SU-DHL-6 (cell line): ENCODE results near the gene FLNB.

ENCODE experiments used
- H2AFZ ChIP-seq: fragments of 200-600 bp; sonication (generic); 2 replicates; pipeline ENCODE4 v1.6.1; 2014; ENCODE audit warnings: low read depth, mild to moderate bottlenecking, moderate library complexity, mixed read lengths, antibody characterized with exemption, low read length; ENCODE audit not compliant: severe bottlenecking
- H3F3A ChIP-seq: fragments of 200-600 bp; shearing (Covaris generic); 2 replicates; pipeline ENCODE4 v1.6.0; 2016; ENCODE audit warnings: antibody characterized with exemption, mild to moderate bottlenecking; ENCODE audit not compliant: insufficient read depth
- H3K27ac ChIP-seq: fragments of 200-600 bp; sonication (generic); 2 replicates; pipeline ENCODE4 v1.5.1; 2016; ENCODE audit warnings: low read depth, mild to moderate bottlenecking, low read length, moderate library complexity, mixed read lengths
- H3K27me3 ChIP-seq: fragments of 200-600 bp; sonication (generic), shearing (Covaris generic); 2 replicates; pipeline ENCODE4 v1.6.0; 2014; ENCODE audit warnings: mild to moderate bottlenecking, low read length
- H3K36me3 ChIP-seq: fragments of 200-600 bp; sonication (generic); 2 replicates; pipeline ENCODE4 v1.6.1; 2014; ENCODE audit warnings: mild to moderate bottlenecking, low read length, mixed read lengths
- H3K4me2 ChIP-seq: fragments of 300-600, 200-600 bp; shearing (Covaris generic), sonication (generic); 2 replicates; pipeline ENCODE4 v1.6.0; 2014; ENCODE audit warnings: low read length, low read depth, mild to moderate bottlenecking; ENCODE audit not compliant: poor library complexity, severe bottlenecking
- H3K4me3 ChIP-seq: fragments of 200-600 bp; sonication (generic); 2 replicates; pipeline ENCODE4 v1.5.1; 2014; ENCODE audit warnings: antibody characterized with exemption, low read length, mild to moderate bottlenecking, mixed read lengths; ENCODE audit not compliant: insufficient read depth, poor library complexity, severe bottlenecking
- H3K79me2 ChIP-seq: fragments of 200-600 bp; sonication (generic); 2 replicates; pipeline ENCODE4 v1.6.1; 2014; ENCODE audit warnings: mild to moderate bottlenecking, low read length, moderate library complexity; ENCODE audit not compliant: insufficient read depth
- H3K9ac ChIP-seq: fragments of 200-600 bp; sonication (generic); 2 replicates; pipeline ENCODE4 v1.7.0; 2014; ENCODE audit warnings: mild to moderate bottlenecking, low read length
- H3K9me2 ChIP-seq: fragments of 200-600 bp; sonication (generic); replicated peaks from 2 replicates; pipeline ENCODE4 v1.6.1; 2014; ENCODE audit warnings: low read length; ENCODE audit not compliant: insufficient read depth
- H3K9me3 ChIP-seq: fragments of 200-600 bp; sonication (generic); 2 replicates; pipeline ENCODE4 v1.6.1; 2014; ENCODE audit warnings: low read length, mixed read lengths; ENCODE audit not compliant: insufficient read depth
- H4K20me1 ChIP-seq: fragments of 200-600 bp; sonication (generic); 2 replicates; pipeline ENCODE4 v1.6.1; 2014; ENCODE audit warnings: low read depth, mild to moderate bottlenecking, antibody characterized with exemption, low read length, moderate library complexity, mixed read lengths
- CTCF ChIP-seq: fragments of 200-600 bp; sonication (generic); IDR thresholded peaks from one replicate; pipeline ENCODE4 v1.5.1; 2017; ENCODE audit warnings: antibody characterized with exemption, mild to moderate bottlenecking, low read length, moderate library complexity; ENCODE audit not compliant: insufficient read depth, poor library complexity, severe bottlenecking
- EZH2phosphoT487 ChIP-seq: fragments of 200-600 bp; sonication (generic), shearing (Covaris generic); conservative IDR thresholded peaks from 2 replicates; pipeline ENCODE4 v1.6.1; 2018; ENCODE audit warnings: mild to moderate bottlenecking, antibody characterized with exemption, low read length, moderate library complexity, mixed read lengths

FLNB gene

DNA sequence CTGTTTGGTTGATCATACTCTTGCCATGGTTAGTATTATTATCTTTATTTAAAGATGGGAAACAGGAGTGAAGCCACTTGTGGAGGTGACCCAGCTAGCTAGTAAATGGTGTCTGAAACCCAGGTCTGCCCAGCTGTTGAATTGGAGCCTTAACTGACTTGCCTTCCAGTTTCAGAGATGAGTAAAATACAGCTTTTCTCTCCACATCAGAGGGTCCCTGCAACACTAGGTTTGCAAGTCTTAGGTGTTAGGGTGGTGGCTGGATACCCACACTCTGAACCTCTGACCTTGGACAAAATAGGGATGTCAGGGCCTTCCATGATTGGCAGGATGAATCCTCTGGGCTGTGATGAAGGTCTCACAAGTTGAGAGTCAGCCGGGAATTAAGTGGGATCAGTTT is 4.1 kb downstream of the FLNB start:
- H3K4me3 ChIP-seq = no peak overlapping the region
- H3F3A ChIP-seq = no peaks in the 10 kb centered on the region
- no peaks in the 10 kb centered on the region for H3K36me3 ChIP-seq
- no peak overlapping the region for H3K4me2 ChIP-seq
- no peak overlapping the region for H3K9ac ChIP-seq
- no peaks in the 10 kb centered on the region for H3K9me3 ChIP-seq
- H3K9me2 ChIP-seq = no peaks in the 10 kb centered on the region
- H2AFZ ChIP-seq = no peak overlapping the region
- no peaks in the 10 kb centered on the region for H3K79me2 ChIP-seq
- no peaks in the 10 kb centered on the region for H4K20me1 ChIP-seq
- no peaks in the 10 kb centered on the region for H3K27me3 ChIP-seq
- no peak for TF ChIP-seq EZH2phosphoT487
- TF ChIP-seq CTCF = no peak
- no peak overlapping the region for H3K27ac ChIP-seq

DNA sequence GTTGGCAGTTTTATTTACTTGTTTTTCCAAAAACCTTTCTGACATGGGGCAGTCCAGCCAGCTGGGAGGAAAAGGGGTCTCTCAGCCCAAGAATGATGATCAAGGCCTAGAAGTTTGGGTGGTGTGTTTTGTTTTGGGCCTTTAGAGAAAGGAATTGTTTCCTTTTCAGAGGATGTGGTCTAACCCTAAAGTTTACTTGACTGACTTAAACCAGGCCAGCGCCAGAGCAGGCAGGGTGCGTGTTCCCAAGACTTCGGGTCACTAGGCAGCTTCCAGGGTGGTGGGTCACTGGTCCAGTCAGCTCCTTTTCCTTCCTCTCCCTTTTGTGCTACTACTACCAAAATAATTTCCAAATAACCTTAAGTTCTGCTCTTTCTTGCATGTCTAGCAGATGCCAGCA is 4.9 kb downstream of the FLNB start:
- H4K20me1 ChIP-seq = no peaks in the 10 kb centered on the region
- no peaks in the 10 kb centered on the region for H3K79me2 ChIP-seq
- H3K4me3 ChIP-seq = no peak overlapping the region
- H3K27ac ChIP-seq = no peak overlapping the region
- no peak overlapping the region for H2AFZ ChIP-seq
- no peak overlapping the region for H3K9ac ChIP-seq
- H3K9me2 ChIP-seq = no peaks in the 10 kb centered on the region
- H3K4me2 ChIP-seq = no peak overlapping the region
- H3K27me3 ChIP-seq = no peaks in the 10 kb centered on the region
- H3F3A ChIP-seq = no peaks in the 10 kb centered on the region
- H3K36me3 ChIP-seq = no peaks in the 10 kb centered on the region
- H3K9me3 ChIP-seq = no peaks in the 10 kb centered on the region
- TF ChIP-seq CTCF (no peak), EZH2phosphoT487 (no peak)

DNA sequence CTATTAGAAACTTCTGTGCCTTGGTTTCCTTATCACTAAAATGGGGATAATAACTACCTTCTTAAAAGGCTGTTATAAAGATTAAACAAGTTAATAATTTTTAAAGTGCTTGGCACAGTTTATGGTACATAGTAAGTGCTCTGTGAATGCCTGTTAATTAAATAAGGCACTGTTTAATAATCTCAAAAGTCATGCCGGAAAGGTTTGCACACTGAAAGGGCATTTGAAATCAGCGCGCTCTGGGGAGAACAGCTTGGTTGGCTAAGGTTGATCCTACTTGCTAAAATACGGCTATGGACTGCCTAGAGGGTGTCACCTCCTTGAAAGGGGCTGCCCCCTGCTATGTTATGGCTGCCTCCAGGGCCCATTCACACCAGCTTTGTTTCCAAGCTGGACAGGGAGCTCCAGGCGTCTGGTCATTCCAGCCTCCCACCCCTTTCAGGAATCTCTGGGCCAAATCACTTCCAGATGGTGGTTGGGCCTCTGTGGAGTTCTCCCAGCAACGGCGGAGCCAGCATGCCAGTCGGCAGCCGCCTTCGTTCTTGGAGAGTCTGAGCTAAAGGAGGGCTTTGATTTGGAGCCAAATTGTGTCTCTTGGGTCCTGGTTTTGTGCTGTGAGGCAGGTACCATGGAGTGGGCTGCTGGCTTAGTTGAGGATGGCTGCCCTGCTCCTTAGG is 5.9 kb downstream of the FLNB start:
- H3K9me3 ChIP-seq = no peaks in the 10 kb centered on the region
- no peaks in the 10 kb centered on the region for H4K20me1 ChIP-seq
- no peak overlapping the region for H3K4me3 ChIP-seq
- H3K4me2 ChIP-seq = no peak overlapping the region
- H3K36me3 ChIP-seq = no peaks in the 10 kb centered on the region
- H3K9ac ChIP-seq = no peak overlapping the region
- H3K27me3 ChIP-seq = no peaks in the 10 kb centered on the region
- TF ChIP-seq CTCF = no peak
- H3K9me2 ChIP-seq = no peaks in the 10 kb centered on the region
- no peak overlapping the region for H3K27ac ChIP-seq
- no peaks in the 10 kb centered on the region for H3K79me2 ChIP-seq
- H3F3A ChIP-seq = no peaks in the 10 kb centered on the region
- no peak overlapping the region for H2AFZ ChIP-seq
